Esophagus muscularis mucosa (tissue), 4 donors: ENCODE results near the gene PLGRKT. TPM values are rescaled to one million over a fixed set of nuclear protein-coding genes. Genes with fewer than 3 reads are reported as not detected.
A peak's percentile ranks its signal among the peaks of the same experiment; 100 is the strongest.

Source experiments
- DNase-seq: peaks from one replicate; pipeline ENCODE4 v3.0.0-alpha.2; 2017; ENCODE audit errors: extremely low spot score
- H3K27ac ChIP-seq, 4 donors: fragments of 200-600 bp; sonication (generic); replicated peaks in 1 of 4; 1 replicate in 3 of 4; 2 replicates in 1 of 4; pipeline ENCODE4 v1.5.1; 2016 to 2019; ENCODE audit warnings: mild to moderate bottlenecking in 1 of 4
- H3K27me3 ChIP-seq, 4 donors: fragments of 200-600 bp; sonication (generic); one replicate each; pipeline versions ENCODE4 v1.5.1 to v1.6.0; 2016 to 2019
- H3K36me3 ChIP-seq, 4 donors: fragments of 200-600 bp; sonication (generic); one replicate each; pipeline ENCODE4 v1.5.1; 2016 to 2019
- H3K4me1 ChIP-seq, 4 donors: fragments of 200-600 bp; sonication (generic); one replicate each; pipeline ENCODE4 v1.5.1; 2016 to 2019
- H3K4me3 ChIP-seq, 4 donors: fragments of 200-600 bp; sonication (generic); 1 replicate in 2 of 4; 2 replicates in 2 of 4; pipeline ENCODE4 v1.5.1; 2016 to 2019; ENCODE audit warnings: mild to moderate bottlenecking in 4 of 4, moderate library complexity in 1 of 4
- H3K9me3 ChIP-seq, 4 donors: fragments of 200-600 bp; sonication (generic); 1 replicate in 3 of 4; 2 replicates in 1 of 4; pipeline ENCODE4 v1.5.1; 2016 to 2019
- CTCF ChIP-seq, 3 experiments: fragments of 200-600 bp in 2 of 3; fragments of 450-650 bp in 1 of 3; sonication (generic) in 2 of 3; IDR thresholded peaks; one replicate each; pipeline ENCODE4 v1.5.1; 2017 to 2019; ENCODE audit warnings: antibody characterized with exemption in 3 of 3, mild to moderate bottlenecking in 2 of 3, moderate library complexity in 1 of 3
- EP300 ChIP-seq: sonication (generic); formaldehyde crosslinking; IDR thresholded peaks from one replicate; pipeline ENCODE4 v1.6.1; 2017; ENCODE audit warnings: antibody characterized with exemption
- POLR2A ChIP-seq: fragments of 450-650 bp; IDR thresholded peaks from one replicate; pipeline ENCODE4 v1.6.1; 2017; ENCODE audit warnings: antibody characterized with exemption, moderate library complexity, mild to moderate bottlenecking, low read depth
- POLR2AphosphoS5 ChIP-seq, 2 donors: sonication (generic); formaldehyde crosslinking; IDR thresholded peaks; one replicate each; pipeline ENCODE4 v1.6.1; 2017; ENCODE audit warnings: antibody characterized with exemption in 2 of 2
- WGBS: methylation state at CpG from one replicate; pipeline ENCODE4 v1.1.5; 2018; 5-methylcytosine and 5-hydroxymethylcytosine counted together
- intact Hi-C: fragments of 100-400 bp; cut with DNase I; formaldehyde crosslinking; loops from one replicate; pipeline ENCODE4 v1.15.1; 2023
- total RNA-seq, 4 donors: library from RNA; depleted of rRNA; stranded (reverse); fragments of >200 nt; gene quantifications; one replicate each; pipeline versions ENCODE4 v1.1.0 to v1.2.1, GENCODE V29; 2016

The PLGRKT gene
- total RNA-seq, 4 donors from 2014 or later, result 11.1 to 18.3 (median 11.7) TPM

- H3K9me3 ChIP-seq, result no peaks in the 10 kb centered on the region
- H3K36me3 ChIP-seq, result peaks cover 0 to 49% (median 6%) of the 10 kb centered on the region in 4 donors
- H3K27ac ChIP-seq, result no peak overlapping the region
- TF ChIP-seq CTCF (IDR thresholded peaks at IDR 0.05) (no peak), POLR2AphosphoS5 (IDR thresholded peaks at IDR 0.05) (no peak), POLR2A (no peak)
- WGBS, result 70% methylated on average over 2 of the region's 2 CpGs
- no peaks in the 10 kb centered on the region for H3K4me1 ChIP-seq
- intact Hi-C loops, result loop anchor here (10.0 kb wide), 1 partner anchor 674 kb away; no protein-coding TSS in a partner anchor
- H3K4me3 ChIP-seq, result no peak overlapping the region
- no peaks in the 10 kb centered on the region for H3K27me3 ChIP-seq
- no peak for DNase-seq
These were observed 8.8 kb downstream of the PLGRKT start for GRCh38 chr9:5428794-5429528.

GRCh38 chr9:5428172-5428571 is 9.6 kb downstream of the PLGRKT start:
- intact Hi-C loops, result loop anchor here (10.0 kb wide), 1 partner anchor 673 kb away; no protein-coding TSS in a partner anchor
- WGBS, result 83% methylated on average over 3 of the region's 3 CpGs
- H3K9me3 ChIP-seq, result no peaks in the 10 kb centered on the region
- TF ChIP-seq CTCF (IDR thresholded peaks at IDR 0.05), result no peak
- no peak for TF ChIP-seq POLR2A
- TF ChIP-seq POLR2AphosphoS5 (IDR thresholded peaks at IDR 0.05), result no peak
- TF ChIP-seq EP300, result no peak
- H3K36me3 ChIP-seq, result peaks cover 0 to 41% (median 6%) of the 10 kb centered on the region in 4 donors
- no peak for DNase-seq
- no peak overlapping the region for H3K27ac ChIP-seq
- H3K27me3 ChIP-seq, result no peaks in the 10 kb centered on the region
- H3K4me3 ChIP-seq, result no peak overlapping the region
- H3K4me1 ChIP-seq, result no peaks in the 10 kb centered on the region

GRCh38 chr9:5427005-5427404 is 10.7 kb downstream of the PLGRKT start:
- intact Hi-C loops, result loop anchor here (10.0 kb wide), 1 partner anchor 672 kb away; no protein-coding TSS in a partner anchor
- Histone ChIP-seq H3K9me3 (no peaks in the 10 kb centered on the region), H3K36me3 (peaks cover 0 to 31% (median 3%) of the 10 kb centered on the region in 4 donors), H3K27me3 (no peaks in the 10 kb centered on the region), H3K4me1 (no peaks in the 10 kb centered on the region), H3K27ac (no peak overlapping the region), H3K4me3 (no peak overlapping the region)
- TF ChIP-seq EP300 (no peak), CTCF (IDR thresholded peaks at IDR 0.05) (no peak), POLR2AphosphoS5 (IDR thresholded peaks at IDR 0.05) (no peak)
- DNase-seq, result no peak

GRCh38 chr9:5425006-5425628 is 12.6 kb downstream of the PLGRKT start:
- Histone ChIP-seq H3K4me1 (no peaks in the 10 kb centered on the region), H3K27me3 (no peaks in the 10 kb centered on the region), H3K9me3 (no peaks in the 10 kb centered on the region), H3K36me3 (peaks cover 0 to 12% (median 3%) of the 10 kb centered on the region in 4 donors), H3K27ac (no peak overlapping the region), H3K4me3 (no peak overlapping the region)
- no peak for DNase-seq
- WGBS, result 67% methylated on average over 2 of the region's 2 CpGs
- intact Hi-C loops, result loop anchor here (10.0 kb wide), 1 partner anchor 670 kb away; no protein-coding TSS in a partner anchor
- TF ChIP-seq POLR2AphosphoS5 (IDR thresholded peaks at IDR 0.05) (no peak), CTCF (IDR thresholded peaks at IDR 0.05) (peak in 2 of 3 experiments; percentile 16 to 38), EP300 (no peak), POLR2A (no peak)
